PFSK-1 (cell line): ENCODE measurements around the gene NUSAP1.

Experiments used
- POLR2AphosphoS5 ChIP-seq: IDR thresholded peaks from 2 replicates; pipeline ENCODE4 v1.6.1; 2012; ENCODE audit warnings: low read depth, mild to moderate bottlenecking, control low read depth, low read length, moderate library complexity
- REST ChIP-seq, 2 experiments: IDR thresholded peaks; 2 replicates each; pipeline versions ENCODE4 v1.6.1 to v1.8.0; 2011 to 2012; ENCODE audit warnings: low read depth in 2 of 2, low read length in 2 of 2, control low read depth in 1 of 2, inconsistent platforms in 1 of 2, mild to moderate bottlenecking in 1 of 2, moderate library complexity in 1 of 2; ENCODE audit not compliant: insufficient read depth in 1 of 2
- TAF1 ChIP-seq: IDR thresholded peaks from 2 replicates; pipeline ENCODE4 v1.6.1; 2012; ENCODE audit warnings: low read length, control low read depth, borderline replicate concordance; ENCODE audit not compliant: insufficient read depth

- no peak for TF ChIP-seq TAF1
- no peak for TF ChIP-seq REST (IDR thresholded peaks at IDR 0.05; ENCODE audit: insufficient read depth in 1 of 2, low read depth in 2 of 2, low read length in 2 of 2)
- TF ChIP-seq POLR2AphosphoS5 = no peak
These were observed 8.8 kb downstream of the NUSAP1 start for GRCh38 chr15:41341519-41341918.
